Spleen (tissue), 11 donors: Measurements from ENCODE around the gene BICDL2. TPM values are rescaled to one million over a fixed set of nuclear protein-coding genes. Genes with fewer than 3 reads are reported as not detected.
A peak's percentile ranks its signal among the peaks of the same experiment; 100 is the strongest.

ENCODE experiments used
- DNase-seq: peaks from one replicate; pipeline ENCODE4 v3.0.0-alpha.2; 2020
- H3K27ac ChIP-seq, 8 donors: fragments of 200-600 bp; sonication (generic) in 7 of 8; 1 replicate in 4 of 8; 2 replicates in 4 of 8; pipeline versions ENCODE4 v1.5.0 to v1.8.0; 2016 to 2021; ENCODE audit warnings: inconsistent platforms in 4 of 8, mild to moderate bottlenecking in 4 of 8, moderate library complexity in 1 of 8
- H3K27me3 ChIP-seq, 7 donors: fragments of 200-600 bp; sonication (generic) in 6 of 7; replicated peaks in 1 of 7; 1 replicate in 4 of 7; 2 replicates in 3 of 7; pipeline versions ENCODE4 v1.5.0 to v1.8.0; 2016 to 2021; ENCODE audit warnings: inconsistent platforms in 3 of 7, mild to moderate bottlenecking in 1 of 7
- H3K36me3 ChIP-seq, 6 donors: fragments of 200-600 bp; sonication (generic) in 5 of 6; 1 replicate in 4 of 6; 2 replicates in 2 of 6; pipeline versions ENCODE4 v1.5.0 to v1.8.0; 2016 to 2021; ENCODE audit warnings: inconsistent platforms in 2 of 6
- H3K4me1 ChIP-seq, 6 donors: fragments of 200-600 bp; sonication (generic) in 5 of 6; 1 replicate in 3 of 6; 2 replicates in 3 of 6; pipeline versions ENCODE4 v1.5.0 to v1.8.0; 2016 to 2021; ENCODE audit warnings: inconsistent platforms in 3 of 6
- H3K4me3 ChIP-seq, 8 donors: fragments of 200-600 bp; sonication (generic) in 7 of 8; 1 replicate in 4 of 8; 2 replicates in 4 of 8; pipeline versions ENCODE4 v1.5.0 to v1.8.0; 2016 to 2021; ENCODE audit warnings: inconsistent platforms in 4 of 8, mild to moderate bottlenecking in 4 of 8, moderate library complexity in 2 of 8
- H3K9me3 ChIP-seq, 8 donors: fragments of 200-600 bp; sonication (generic) in 7 of 8; 1 replicate in 4 of 8; 2 replicates in 4 of 8; pipeline versions ENCODE4 v1.5.0 to v1.8.0; 2016 to 2021; ENCODE audit warnings: inconsistent platforms in 4 of 8
- POLR2A ChIP-seq, 3 donors: fragments of 450-650 bp; IDR thresholded peaks; one replicate each; pipeline ENCODE4 v1.5.1; 2017; ENCODE audit warnings: antibody characterized with exemption in 3 of 3, mild to moderate bottlenecking in 1 of 3
- POLR2AphosphoS5 ChIP-seq, 3 donors: sonication (generic); formaldehyde crosslinking; IDR thresholded peaks; one replicate each; pipeline ENCODE4 v1.5.1; 2017; ENCODE audit warnings: antibody characterized with exemption in 3 of 3
- WGBS, 5 donors: extraction: QIAGEN DNeasy Blood & Tissue Kit in 3 of 5; methylation state at CpG; one replicate each; pipeline versions ENCODE4 v1.1.5 to v1.1.7; 2013 to 2018; 5-methylcytosine and 5-hydroxymethylcytosine counted together
- intact Hi-C: fragments of 100-400 bp; cut with DNase I; formaldehyde crosslinking; loops from one replicate; pipeline ENCODE4 v1.15.0; 2023; ENCODE audit warnings: low total_unique reads
- polyA plus RNA-seq, 3 donors: library from polyadenylated mRNA; stranded (reverse); fragments of 200-250 nt; gene quantifications; one replicate each; pipeline ENCODE4 v1.2.1, GENCODE V29; 2013
- total RNA-seq, 7 donors: library from RNA; depleted of rRNA in 3 of 7; stranded (reverse); fragments of >200 nt in 3 of 7; fragmentation: NEBNext Ultra II Directional in 4 of 7; extraction: Animal tissue kit (Norgen Biotek cat#: 25700) in 4 of 7; gene quantifications; one replicate each; pipeline versions ENCODE4 v1.1.0 to v1.2.1, GENCODE V29; 2016 to 2021
- TF ChIP-seq, protein P1 (sequence below), 11 experiments: fragments of 200-600 bp in 7 of 11; fragments of 450-650 bp in 4 of 11; sonication (generic) in 4 of 11; IDR thresholded peaks in 8 of 11; conservative IDR thresholded peaks in 3 of 11; 1 replicate in 7 of 11; 2 replicates in 4 of 11; pipeline versions ENCODE4 v1.4.0 to v1.8.0; 2016 to 2021; ENCODE audit warnings: antibody characterized with exemption in 11 of 11, inconsistent platforms in 4 of 11, mild to moderate bottlenecking in 1 of 11
- donor health status: healthy with polysubstance abuse.
- donor health status: DM: no; HTN: no; CAD: no; lungs with moderate emphysema.
- donor health status: DM: no; HTN: no; CAD: no.
- donor health status: Bipolar disorder and iron deficiency.
- donor health status: healthy.
- donor health status: DM: no; HTN: no; CAD: no.
- donor health status: DM: yes; HTN: yes; CAD: no.

Gene BICDL2
- total and polyA plus RNA-seq, 10 donors: 0.03 to 0.77 (median 0.30) TPM; not detected in 3

DNA sequence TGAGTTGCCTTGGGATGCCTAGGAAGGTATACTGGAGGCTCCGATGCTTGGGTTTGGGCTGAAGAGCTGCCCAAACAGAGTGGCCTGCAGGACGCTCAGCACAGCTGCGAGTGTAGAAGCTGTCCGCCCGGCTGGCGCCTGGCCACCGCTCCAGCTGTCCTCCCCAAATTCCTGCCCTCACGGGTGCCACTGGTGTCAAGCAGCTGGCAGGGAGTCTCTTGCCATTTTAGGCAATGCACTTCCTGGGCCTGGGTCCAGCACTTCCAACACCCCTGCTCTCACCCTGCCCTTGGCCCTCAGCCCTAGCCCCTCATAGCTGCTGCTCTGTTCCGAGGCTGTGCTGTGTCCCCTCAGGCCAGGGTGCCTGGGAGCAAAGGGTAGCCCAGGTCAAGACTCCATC is 51.3 kb downstream of the BICDL2 start:
- Histone ChIP-seq H3K4me1 (peaks cover 16 to 51% (median 27%) of the 10 kb centered on the region in 6 donors), H3K9me3 (no peaks in the 10 kb centered on the region), H3K36me3 (no peaks in the 10 kb centered on the region), H3K4me3 (no peak overlapping the region), H3K27me3 (peaks cover 0 to 48% (median 3%) of the 10 kb centered on the region in 7 donors), H3K27ac (no peak overlapping the region)
- intact Hi-C loops: no loop called here
- 79 to 88% (median 81%) methylated on average over 6 to 9 of the region's 9 CpGs for WGBS, 5 donors
- TF ChIP-seq POLR2A (IDR thresholded peaks at IDR 0.05): no peak
- TF ChIP-seq POLR2AphosphoS5 (IDR thresholded peaks at IDR 0.05): peak; percentile 45 to 72 (median 53)
- no peak for DNase-seq

DNA sequence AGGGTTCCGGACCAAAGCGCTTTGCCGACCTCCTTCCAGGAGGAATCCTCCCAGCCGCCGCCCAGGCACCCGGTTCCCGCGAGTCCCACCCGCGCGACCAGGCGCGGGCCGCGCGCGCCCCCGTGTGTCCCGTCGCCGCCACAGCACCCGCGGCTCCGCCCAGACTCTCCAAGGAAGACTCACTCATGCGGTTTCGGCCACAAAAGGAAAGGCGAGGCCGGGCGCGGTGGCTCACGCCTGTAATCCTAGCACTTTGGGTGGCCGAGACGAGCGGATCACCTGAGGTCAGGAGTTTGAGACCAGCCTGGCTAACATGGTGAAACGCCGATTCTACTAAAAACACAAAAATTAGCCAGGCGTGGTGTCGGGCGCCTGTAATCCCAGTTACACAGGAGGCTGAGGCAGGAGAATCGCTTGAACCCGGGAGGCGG is 53.0 kb downstream of the BICDL2 start:
- intact Hi-C loops: no loop called here
- H3K4me1 ChIP-seq: peaks cover 16 to 65% (median 38%) of the 10 kb centered on the region in 6 donors
- WGBS, 5 donors: 7 to 15% (median 9%) methylated on average over 18 to 42 of the region's 42 CpGs

DNA sequence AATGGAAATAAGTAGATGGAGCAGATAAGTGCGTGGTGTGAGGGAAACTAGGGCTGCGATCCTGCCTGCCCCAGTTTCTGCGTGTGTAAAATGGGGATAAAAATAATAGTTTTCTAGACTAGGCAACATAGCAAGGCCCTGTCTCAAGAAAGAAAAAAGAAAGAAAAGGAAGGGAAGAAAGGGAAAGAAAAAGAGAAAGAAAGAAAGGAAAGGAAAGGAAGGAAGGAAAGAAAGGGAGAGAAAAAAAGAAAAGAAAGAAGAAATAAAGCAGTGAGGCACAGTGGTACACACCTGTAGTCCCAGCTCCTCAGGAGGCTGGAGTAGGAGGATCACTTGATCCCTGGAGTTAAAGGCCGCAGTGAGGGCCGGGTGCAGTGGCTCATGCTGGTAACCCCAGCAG is 54.3 kb downstream of the BICDL2 start:
- TF ChIP-seq POLR2A (IDR thresholded peaks at IDR 0.05) (no peak), POLR2AphosphoS5 (IDR thresholded peaks at IDR 0.05) (no peak)
- TF ChIP-seq, protein P1, sequence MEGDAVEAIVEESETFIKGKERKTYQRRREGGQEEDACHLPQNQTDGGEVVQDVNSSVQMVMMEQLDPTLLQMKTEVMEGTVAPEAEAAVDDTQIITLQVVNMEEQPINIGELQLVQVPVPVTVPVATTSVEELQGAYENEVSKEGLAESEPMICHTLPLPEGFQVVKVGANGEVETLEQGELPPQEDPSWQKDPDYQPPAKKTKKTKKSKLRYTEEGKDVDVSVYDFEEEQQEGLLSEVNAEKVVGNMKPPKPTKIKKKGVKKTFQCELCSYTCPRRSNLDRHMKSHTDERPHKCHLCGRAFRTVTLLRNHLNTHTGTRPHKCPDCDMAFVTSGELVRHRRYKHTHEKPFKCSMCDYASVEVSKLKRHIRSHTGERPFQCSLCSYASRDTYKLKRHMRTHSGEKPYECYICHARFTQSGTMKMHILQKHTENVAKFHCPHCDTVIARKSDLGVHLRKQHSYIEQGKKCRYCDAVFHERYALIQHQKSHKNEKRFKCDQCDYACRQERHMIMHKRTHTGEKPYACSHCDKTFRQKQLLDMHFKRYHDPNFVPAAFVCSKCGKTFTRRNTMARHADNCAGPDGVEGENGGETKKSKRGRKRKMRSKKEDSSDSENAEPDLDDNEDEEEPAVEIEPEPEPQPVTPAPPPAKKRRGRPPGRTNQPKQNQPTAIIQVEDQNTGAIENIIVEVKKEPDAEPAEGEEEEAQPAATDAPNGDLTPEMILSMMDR (IDR thresholded peaks at IDR 0.05 in 8 of 11, conservative IDR thresholded peaks at IDR 0.05 in 3 of 11): no peak
- Histone ChIP-seq H3K9me3 (no peaks in the 10 kb centered on the region), H3K27ac (no peak overlapping the region), H3K4me1 (peaks cover 16 to 65% (median 38%) of the 10 kb centered on the region in 6 donors), H3K27me3 (peaks cover 0 to 32% (median 5%) of the 10 kb centered on the region in 7 donors), H3K36me3 (peaks cover 0 to 4% (median 0%) of the 10 kb centered on the region in 6 donors), H3K4me3 (no peak overlapping the region)
- intact Hi-C loops: no loop called here
- WGBS, 5 donors: 91 to 95% (median 92%) methylated on average over 5 of the region's 5 CpGs
- DNase-seq: no peak

More for the DNA sequence above, 53.0 kb downstream of the BICDL2 start:
- H3K27ac ChIP-seq: no peak overlapping the region
- peak overlapping the region in 5 of 8 donors; percentile 4 to 53 (median 13) for H3K4me3 ChIP-seq
- peak; percentile 93 for DNase-seq
- H3K36me3 ChIP-seq: no peaks in the 10 kb centered on the region
- no peaks in the 10 kb centered on the region for H3K9me3 ChIP-seq
- H3K27me3 ChIP-seq: peaks cover 0 to 45% (median 8%) of the 10 kb centered on the region in 7 donors
- TF ChIP-seq, protein P1 (IDR thresholded peaks at IDR 0.05 in 8 of 11, conservative IDR thresholded peaks at IDR 0.05 in 3 of 11): peak; percentile 67 to 99 (median 95)
- TF ChIP-seq POLR2A (IDR thresholded peaks at IDR 0.05) (no peak), POLR2AphosphoS5 (IDR thresholded peaks at IDR 0.05) (peak in 2 of 3 donors; percentile 36 to 55)

DNA sequence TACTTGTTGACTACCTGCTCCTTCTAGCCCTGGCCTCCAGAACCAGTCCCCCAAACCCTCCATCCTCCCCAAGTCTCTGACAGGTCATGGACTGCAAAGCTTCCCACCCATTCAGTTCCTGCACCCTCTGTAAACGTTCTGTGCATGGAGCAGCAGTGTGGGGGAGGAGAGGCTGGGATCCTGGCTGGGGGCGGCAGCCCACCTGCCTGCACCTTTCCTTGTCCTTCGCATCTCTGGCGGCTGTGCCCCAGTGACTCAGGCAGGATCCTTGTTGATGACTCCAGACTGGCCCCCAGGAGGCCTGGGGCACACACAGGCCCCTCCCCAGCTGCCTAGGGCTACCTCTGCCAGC is 54.9 kb downstream of the BICDL2 start:
- WGBS, 5 donors: 65 to 85% (median 75%) methylated on average over 4 of the region's 4 CpGs
- intact Hi-C loops: no loop called here
- no peaks in the 10 kb centered on the region for H3K9me3 ChIP-seq
- peaks cover 0 to 9% (median 0%) of the 10 kb centered on the region in 6 donors for H3K36me3 ChIP-seq
- H3K4me1 ChIP-seq: peaks cover 16 to 65% (median 38%) of the 10 kb centered on the region in 6 donors
- H3K27me3 ChIP-seq: peaks cover 0 to 26% (median 5%) of the 10 kb centered on the region in 7 donors
- H3K4me3 ChIP-seq: no peak overlapping the region
- no peak for DNase-seq
- peak overlapping the region in 1 of 8 donors; percentile 91 for H3K27ac ChIP-seq
- TF ChIP-seq POLR2AphosphoS5 (IDR thresholded peaks at IDR 0.05): no peak
- TF ChIP-seq, protein P1 (IDR thresholded peaks at IDR 0.05 in 8 of 11, conservative IDR thresholded peaks at IDR 0.05 in 3 of 11): no peak
- TF ChIP-seq POLR2A (IDR thresholded peaks at IDR 0.05): no peak
